GM21528 (cell line): ENCODE results near the gene NFKB1.
A peak's percentile ranks its signal among the peaks of the same experiment; 100 is the strongest.
"Not testable (repeated sequence)": the region's sequence is repeated elsewhere in the genome, so short reads cannot be mapped to it uniquely, and the experiment has no call there.

Source experiments
- ATAC-seq: cut with Tn5 transposase; IDR thresholded peaks from one replicate; pipeline ENCODE4 v1.9.1; 2021; ENCODE audit warnings: mild to moderate bottlenecking, moderate library complexity; ENCODE audit not compliant: unreplicated experiment, low FRiP score

The NFKB1 gene

DNA sequence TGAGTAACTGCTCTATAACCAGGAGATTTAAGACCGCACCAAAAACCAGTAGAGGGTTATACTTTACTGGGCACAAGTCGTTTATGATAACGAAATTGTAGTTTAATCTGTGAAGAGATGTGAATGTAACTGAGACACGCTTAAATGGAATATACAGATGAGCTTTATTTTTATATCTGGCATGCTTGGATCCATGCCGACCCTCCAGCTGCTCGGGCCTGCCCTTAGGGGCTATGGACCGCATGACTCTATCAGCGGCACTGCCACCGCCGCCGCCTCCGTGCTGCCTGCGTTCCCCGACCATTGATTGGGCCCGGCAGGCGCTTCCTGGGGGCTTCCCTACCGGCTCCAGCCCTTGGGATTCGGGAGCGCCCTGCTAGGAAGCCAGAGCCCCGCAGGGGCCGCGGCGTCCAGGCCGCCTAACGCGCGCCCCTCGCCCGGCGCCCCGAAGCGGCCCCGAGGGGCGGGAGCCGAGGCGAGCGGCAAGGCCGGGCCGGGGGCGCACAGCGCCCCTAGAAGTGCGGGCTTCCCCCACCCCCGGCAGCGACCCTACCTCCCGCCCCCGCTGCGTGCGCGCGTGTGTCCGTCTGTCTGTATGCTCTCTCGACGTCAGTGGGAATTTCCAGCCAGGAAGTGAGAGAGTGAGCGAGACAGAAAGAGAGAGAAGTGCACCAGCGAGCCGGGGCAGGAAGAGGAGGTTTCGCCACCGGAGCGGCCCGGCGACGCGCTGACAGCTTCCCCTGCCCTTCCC is at the start of gene NFKB1:
Gene NFKB1, plus strand, starts transcription at position 664 of the 751 bp plus-strand sequence. CDS start 24,160 bp downstream, outside the sequence.
- peak; percentile 73 for ATAC-seq

- no peak for ATAC-seq
Observed at GRCh38 chr4:102452854-102453253, 48.3 kb upstream of the NFKB1 start.

- no peak for ATAC-seq
Observed at GRCh38 chr4:102453827-102454226, 47.3 kb upstream of the NFKB1 start.

- ATAC-seq: no peak
Observed at GRCh38 chr4:102454268-102454667, 46.9 kb upstream of the NFKB1 start.

- ATAC-seq: no peak
Observed at GRCh38 chr4:102454981-102455685, 46.0 kb upstream of the NFKB1 start.

GRCh38 chr4:102455750-102456149 is 45.4 kb upstream of the NFKB1 start:
- ATAC-seq: no peak

GRCh38 chr4:102466298-102466697 is 34.9 kb upstream of the NFKB1 start:
- no peak for ATAC-seq

GRCh38 chr4:102469806-102470205 is 31.4 kb upstream of the NFKB1 start:
- ATAC-seq: no peak

- no peak for ATAC-seq
Observed at GRCh38 chr4:102472441-102473013, 28.6 kb upstream of the NFKB1 start.

DNA sequence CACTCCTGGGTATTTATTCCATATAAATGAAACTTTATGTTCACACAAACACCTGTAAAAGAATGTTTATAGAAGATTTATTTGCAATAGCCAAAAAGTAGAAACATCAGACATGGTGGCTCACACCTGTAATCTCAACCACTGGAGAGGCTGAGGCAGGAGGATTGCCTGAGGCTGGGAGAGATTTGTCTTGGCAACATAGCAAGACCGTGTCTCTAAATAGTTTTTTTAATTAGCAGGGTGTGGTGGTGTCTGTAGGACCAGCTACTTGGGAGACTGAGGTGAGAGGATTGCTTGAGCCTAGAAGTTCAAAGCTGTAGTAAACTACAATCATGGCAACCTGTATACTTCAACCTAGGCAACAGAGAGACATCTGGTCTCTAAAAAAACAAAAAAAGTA is 27.7 kb upstream of the NFKB1 start:
- no peak for ATAC-seq

DNA sequence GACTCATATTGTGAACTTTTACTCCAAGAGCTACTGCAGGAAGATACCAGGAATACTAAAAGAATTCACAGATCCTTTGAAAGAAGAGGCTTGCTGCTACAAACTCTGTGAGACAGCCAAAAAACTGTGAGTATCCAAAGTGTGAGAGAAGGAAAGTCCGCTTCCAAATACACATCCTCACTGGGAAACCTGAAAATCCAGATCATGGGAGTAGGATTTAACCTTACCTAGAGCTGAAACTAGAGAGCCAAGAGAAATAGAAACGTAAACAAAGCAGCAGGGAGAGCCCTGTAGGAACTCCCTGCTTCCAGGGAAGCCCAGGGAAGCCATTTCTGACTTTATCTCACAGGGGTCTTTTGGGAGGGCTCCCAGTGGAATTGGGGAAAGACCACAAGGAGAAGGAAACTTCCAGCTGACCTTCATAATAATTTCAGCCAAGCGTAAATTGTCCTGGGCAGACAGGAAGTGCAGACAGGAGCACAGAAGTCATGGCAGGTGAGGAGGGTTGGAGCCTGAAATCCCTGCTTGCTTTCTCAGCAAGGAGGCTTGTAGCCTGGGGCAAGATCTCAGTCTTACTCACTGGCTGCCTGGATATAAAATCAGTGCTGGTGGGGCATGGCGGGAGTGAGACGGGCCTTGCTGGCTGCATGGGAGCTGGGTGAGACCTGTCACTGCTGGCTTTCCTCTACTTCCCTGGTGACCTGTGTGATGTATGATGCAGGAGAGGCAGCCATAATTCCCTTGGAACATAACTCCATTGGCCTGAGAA is 26.2 kb upstream of the NFKB1 start:
- ATAC-seq: no peak

GRCh38 chr4:102477657-102478056 is 23.5 kb upstream of the NFKB1 start:
- ATAC-seq: no peak

- no peak for ATAC-seq
Observed at GRCh38 chr4:102478186-102478585, 23.0 kb upstream of the NFKB1 start.

DNA sequence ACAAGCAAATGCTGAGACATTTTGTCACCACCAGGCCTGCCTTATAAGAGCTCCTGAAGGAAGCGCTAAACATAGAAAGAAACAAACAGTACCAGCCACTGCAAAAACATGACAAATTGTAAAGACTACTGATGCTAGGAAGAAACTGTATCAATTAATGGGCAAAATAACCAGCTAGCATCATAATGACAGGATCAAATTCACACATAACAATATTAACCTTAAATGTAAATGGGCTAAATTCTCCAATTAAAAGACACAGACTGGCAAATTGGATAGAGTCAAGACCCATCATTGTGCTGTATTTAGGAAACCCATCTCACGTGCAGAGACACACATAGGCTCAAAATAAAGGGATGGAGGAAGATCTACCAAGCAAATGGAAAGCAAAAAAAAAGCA is 21.3 kb upstream of the NFKB1 start:
- ATAC-seq: not testable (repeated sequence)

GRCh38 chr4:102483120-102483519 is 18.0 kb upstream of the NFKB1 start:
- ATAC-seq: no peak

- not testable (repeated sequence) for ATAC-seq
Observed at GRCh38 chr4:102483990-102484692, 17.0 kb upstream of the NFKB1 start.

- ATAC-seq: no peak
Observed at GRCh38 chr4:102492531-102493241, 8.5 kb upstream of the NFKB1 start.

DNA sequence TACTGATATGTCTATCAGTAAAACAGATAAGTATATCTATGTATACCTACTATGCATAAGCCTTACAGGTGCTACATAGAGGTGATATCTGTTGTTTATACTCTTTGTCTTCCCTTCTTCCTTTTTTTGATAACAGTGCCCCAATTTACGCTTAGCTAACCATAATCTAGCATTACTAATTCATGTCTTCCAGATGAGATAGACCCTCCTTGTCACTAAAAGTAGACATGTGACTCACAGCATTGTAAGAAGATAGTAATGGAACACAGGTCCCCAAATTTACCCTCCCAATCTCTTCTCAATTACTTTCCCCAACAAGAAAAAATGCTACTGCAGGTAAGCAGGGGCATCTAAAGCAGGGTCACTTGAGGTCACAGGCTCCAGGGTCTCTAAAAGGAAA is 7.9 kb upstream of the NFKB1 start:
- no peak for ATAC-seq

DNA sequence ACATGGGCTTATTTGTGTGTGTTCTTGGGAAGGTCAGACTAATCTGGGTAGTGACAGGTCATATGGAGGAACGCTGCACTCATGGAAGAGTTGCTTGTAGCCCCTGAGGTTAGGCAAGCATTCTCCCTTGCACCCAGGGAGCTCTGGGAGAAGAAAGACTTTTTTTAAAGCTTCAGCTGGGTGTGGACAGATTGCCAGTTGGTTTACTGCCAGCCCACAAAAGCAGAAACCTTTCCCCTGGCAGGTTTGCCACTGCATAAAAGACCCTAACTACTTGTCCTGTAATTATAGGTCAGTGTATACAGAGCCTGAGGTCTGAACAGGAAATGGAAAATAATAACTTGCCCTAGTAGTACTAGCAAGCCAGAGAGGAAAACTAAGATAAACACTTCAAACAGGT is 7.4 kb upstream of the NFKB1 start:
- no peak for ATAC-seq

- no peak for ATAC-seq
Observed at GRCh38 chr4:102494603-102495002, 6.6 kb upstream of the NFKB1 start.
